Heart right ventricle (tissue), 16 donors: Measurements from ENCODE around the gene LRP6. TPM values are rescaled to one million over a fixed set of nuclear protein-coding genes. Genes with fewer than 3 reads are reported as not detected.
A peak's percentile ranks its signal among the peaks of the same experiment; 100 is the strongest.

Experiments
- ATAC-seq, 8 donors: fragments of 200-7000 bp; cut with Tn5 transposase; one replicate each; pipeline ENCODE4 v1.9.1; 2020; ENCODE audit warnings: mild to moderate bottlenecking in 8 of 8, moderate library complexity in 8 of 8, moderate number of reproducible peaks in 1 of 8
- DNase-seq, 2 donors: peaks; one replicate each; pipeline ENCODE4 v3.0.0-alpha.2; 2020
- H3K27ac ChIP-seq, 10 donors: fragments of 200-600 bp; sonication (generic) in 2 of 10; one replicate each; pipeline versions ENCODE4 v1.5.0 to v1.8.0; 2020 to 2022; ENCODE audit warnings: mild to moderate bottlenecking in 3 of 10
- H3K27me3 ChIP-seq, 7 donors: fragments of 200-600 bp; one replicate each; pipeline ENCODE4 v1.8.0; 2021 to 2022; ENCODE audit warnings: mild to moderate bottlenecking in 2 of 7
- H3K36me3 ChIP-seq, 9 donors: fragments of 200-600 bp; sonication (generic) in 1 of 9; one replicate each; pipeline versions ENCODE4 v1.5.0 to v1.8.0; 2020 to 2022; ENCODE audit warnings: mild to moderate bottlenecking in 2 of 9
- H3K4me1 ChIP-seq, 9 donors: fragments of 200-600 bp; sonication (generic) in 1 of 9; one replicate each; pipeline versions ENCODE4 v1.5.0 to v1.8.0; 2020 to 2022; ENCODE audit warnings: mild to moderate bottlenecking in 4 of 9
- H3K4me3 ChIP-seq, 10 donors: fragments of 200-600 bp; sonication (generic) in 2 of 10; one replicate each; pipeline versions ENCODE4 v1.5.0 to v1.8.0; 2020 to 2022; ENCODE audit warnings: mild to moderate bottlenecking in 7 of 10, moderate library complexity in 2 of 10
- H3K9me3 ChIP-seq, 11 donors: fragments of 200-600 bp in 10 of 11; sonication (generic) in 2 of 11; one replicate each; pipeline versions ENCODE4 v1.5.0 to v1.8.0; 2013 to 2022; ENCODE audit warnings: mild to moderate bottlenecking in 2 of 11, control low read depth in 1 of 11, moderate library complexity in 1 of 11
- WGBS, 2 donors: extraction: QIAGEN DNeasy Blood & Tissue Kit; methylation state at CpG; one replicate each; pipeline ENCODE4 v1.1.7; 2013; ENCODE audit warnings: inconsistent platforms in 1 of 2; 5-methylcytosine and 5-hydroxymethylcytosine counted together
- intact Hi-C, 10 donors: fragments of 100-400 bp; cut with DNase I; formaldehyde crosslinking; loops; one replicate each; pipeline versions ENCODE4 v1.11.1 to v1.14.2; 2022
- polyA plus RNA-seq, 2 donors: library from polyadenylated mRNA; stranded (reverse); fragments of 200-250 nt; gene quantifications; one replicate each; pipeline ENCODE4 v1.2.3, GENCODE V29; 2013
- total RNA-seq, 10 donors: library from RNA; stranded (reverse); fragmentation: NEBNext Ultra II Directional in 3 of 10; extraction: Animal tissue kit (Norgen Biotek cat#: 25700) in 3 of 10; gene quantifications; one replicate each; pipeline versions ENCODE4 v1.2.1 to v1.2.4, GENCODE V29; 2021 to 2023
- TF ChIP-seq, protein P1 (sequence below), 9 donors: fragments of 200-600 bp; sonication (generic) in 2 of 9; IDR thresholded peaks; one replicate each; pipeline versions ENCODE4 v1.5.0 to v1.8.0; 2021 to 2022; ENCODE audit warnings: antibody characterized with exemption in 9 of 9, mild to moderate bottlenecking in 5 of 9, moderate library complexity in 1 of 9
- donor health status: Arrhythmogenic right ventricular cardiomyopathy.
- donor health status: ischemic (EF 13 %, LVEDD 7.1; RV severe dilation, severe dysfunction).
- donor health status: healthy with polysubstance abuse.
- donor health status: DM: no; HTN: yes; CAD: no.
- donor health status: DM: no; HTN: no; CAD: no.
- donor health status: ischemic (EF 25% LVEDD 6.9; RV normal size, moderate dysfunction).
- donor health status: ischemic (EF 25% LVEDD 5.7; RV mildly dilated, moderate dysfunction).
- donor health status: healthy.
- donor health status: DM: yes; HTN: yes; CAD: no.
- donor health status: Ischemic cardiomyopathy.
- donor health status: ischemic (EF 35%, LVEDD 5.7; RV mildly dilated, moderate dysfunction).
- donor health status: nonischemic (EF 11% LVEDD 7.7; RV severe dilation, severe dysfunction).
- donor health status: DM: yes; HTN: yes; CAD: no.
- donor health status: PGD.
- donor health status: ischemic (EF 29% LVEDD 5.4; RV normal size, mild dysfunction).
- donor health status: nonischemic (EF 23%, LVEDD 6.1; RV moderate dilation, normal function).

The LRP6 gene
- total and polyA plus RNA-seq, 12 donors: 3.1 to 31.1 (median 24.8) TPM

DNA sequence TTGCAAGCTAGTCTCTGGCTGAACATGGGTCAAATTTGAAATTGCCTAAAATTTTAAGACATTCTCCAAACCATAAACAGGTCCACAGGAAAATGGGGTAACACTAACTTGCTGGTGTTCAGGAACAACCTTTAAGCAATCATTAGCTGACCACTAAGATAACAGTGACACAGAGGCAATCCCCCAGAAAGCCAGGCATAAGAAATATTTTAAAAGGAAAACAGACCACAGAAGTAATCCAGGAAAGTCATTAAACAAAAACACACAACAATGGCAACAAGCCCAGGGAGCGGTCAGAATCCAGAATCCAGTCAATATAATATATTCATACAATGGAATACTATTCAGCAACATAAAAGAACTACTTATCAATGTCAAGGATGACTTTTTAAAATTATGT lies 59.1 kb downstream of the LRP6 start:
- WGBS, 2 donors: 97 to 98% methylated on average over 1 of the region's 1 CpG
- Histone ChIP-seq H3K27me3 (no peaks in the 10 kb centered on the region), H3K4me3 (no peak overlapping the region), H3K27ac (no peak overlapping the region), H3K9me3 (no peaks in the 10 kb centered on the region), H3K4me1 (peaks cover 0 to 9% (median 0%) of the 10 kb centered on the region in 9 donors), H3K36me3 (peaks cover 0 to 2% (median 0%) of the 10 kb centered on the region in 9 donors)
- intact Hi-C loops: no loop called here
- TF ChIP-seq, protein P1, sequence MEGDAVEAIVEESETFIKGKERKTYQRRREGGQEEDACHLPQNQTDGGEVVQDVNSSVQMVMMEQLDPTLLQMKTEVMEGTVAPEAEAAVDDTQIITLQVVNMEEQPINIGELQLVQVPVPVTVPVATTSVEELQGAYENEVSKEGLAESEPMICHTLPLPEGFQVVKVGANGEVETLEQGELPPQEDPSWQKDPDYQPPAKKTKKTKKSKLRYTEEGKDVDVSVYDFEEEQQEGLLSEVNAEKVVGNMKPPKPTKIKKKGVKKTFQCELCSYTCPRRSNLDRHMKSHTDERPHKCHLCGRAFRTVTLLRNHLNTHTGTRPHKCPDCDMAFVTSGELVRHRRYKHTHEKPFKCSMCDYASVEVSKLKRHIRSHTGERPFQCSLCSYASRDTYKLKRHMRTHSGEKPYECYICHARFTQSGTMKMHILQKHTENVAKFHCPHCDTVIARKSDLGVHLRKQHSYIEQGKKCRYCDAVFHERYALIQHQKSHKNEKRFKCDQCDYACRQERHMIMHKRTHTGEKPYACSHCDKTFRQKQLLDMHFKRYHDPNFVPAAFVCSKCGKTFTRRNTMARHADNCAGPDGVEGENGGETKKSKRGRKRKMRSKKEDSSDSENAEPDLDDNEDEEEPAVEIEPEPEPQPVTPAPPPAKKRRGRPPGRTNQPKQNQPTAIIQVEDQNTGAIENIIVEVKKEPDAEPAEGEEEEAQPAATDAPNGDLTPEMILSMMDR (IDR thresholded peaks at IDR 0.05): no peak
- ATAC-seq (no peak), DNase-seq (no peak)

DNA sequence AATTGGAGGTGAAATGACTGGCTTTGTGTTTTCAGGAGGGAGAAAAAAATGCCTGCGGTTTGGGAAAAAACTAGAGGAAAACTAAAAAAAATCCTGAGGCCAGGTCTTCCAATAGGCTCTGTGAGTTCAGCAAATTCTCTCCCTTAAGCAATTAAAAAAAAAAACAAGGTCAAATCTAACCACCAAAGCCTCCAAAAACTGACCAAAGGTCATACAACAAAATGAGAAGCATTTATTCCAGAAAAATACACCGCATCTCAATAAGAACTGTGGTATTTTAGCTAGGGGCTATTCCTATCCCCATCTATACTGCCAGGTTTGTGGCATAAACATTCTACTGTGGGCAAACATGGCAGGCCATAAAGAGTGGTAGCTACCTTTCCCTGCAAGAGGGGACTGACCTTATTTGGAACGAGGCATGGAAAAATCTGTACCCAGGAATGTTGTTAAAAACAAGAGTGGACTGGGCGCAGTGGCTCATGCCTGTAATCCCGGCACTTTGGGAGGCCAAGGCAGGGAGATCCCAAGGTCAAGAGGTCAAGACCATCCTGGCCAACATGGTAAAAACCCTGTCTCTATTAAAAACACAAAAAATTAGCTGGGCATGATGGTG lies 60.0 kb downstream of the LRP6 start:
- WGBS, 2 donors: 90 to 92% methylated on average over 5 of the region's 5 CpGs
- Histone ChIP-seq H3K36me3 (peaks cover 0 to 11% (median 0%) of the 10 kb centered on the region in 9 donors), H3K4me1 (peaks cover 0 to 10% (median 0%) of the 10 kb centered on the region in 9 donors), H3K9me3 (no peaks in the 10 kb centered on the region), H3K27ac (no peak overlapping the region), H3K4me3 (no peak overlapping the region), H3K27me3 (no peaks in the 10 kb centered on the region)
- TF ChIP-seq, protein P1 (IDR thresholded peaks at IDR 0.05): no peak
- ATAC-seq (no peak), DNase-seq (no peak)
- intact Hi-C loops: no loop called here

DNA sequence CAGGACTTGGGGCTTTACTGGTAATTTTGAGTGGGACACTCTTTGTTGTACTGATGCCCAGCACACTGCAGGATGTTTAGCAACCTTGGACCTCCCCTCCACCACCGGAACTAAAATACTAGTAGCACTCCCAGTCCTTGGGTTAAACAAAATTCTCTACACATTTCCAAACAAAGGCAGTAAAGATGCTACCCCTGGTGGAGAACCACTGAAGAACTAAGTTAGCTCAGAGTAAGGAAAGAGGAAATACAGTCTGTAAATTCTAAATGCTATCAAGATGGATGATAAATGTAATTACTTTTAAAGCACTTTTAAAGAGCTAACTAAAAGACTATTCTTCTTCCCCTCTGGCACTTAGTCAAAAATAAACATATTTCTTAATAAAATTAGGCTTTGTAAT lies 64.1 kb downstream of the LRP6 start:
- intact Hi-C loops: no loop called here
- H3K4me1 ChIP-seq: peaks cover 0 to 18% (median 0%) of the 10 kb centered on the region in 9 donors
- no peak for ATAC-seq
- peaks cover 0 to 10% (median 0%) of the 10 kb centered on the region in 11 donors for H3K9me3 ChIP-seq
- H3K36me3 ChIP-seq: peaks cover 0 to 36% (median 0%) of the 10 kb centered on the region in 9 donors
- H3K27me3 ChIP-seq: no peaks in the 10 kb centered on the region
- peak overlapping the region in 1 of 10 donors; percentile 18 for H3K27ac ChIP-seq
- 67 to 79% methylated on average over 1 of the region's 1 CpG for WGBS, 2 donors
- TF ChIP-seq, protein P1 (IDR thresholded peaks at IDR 0.05): no peak
- H3K4me3 ChIP-seq: no peak overlapping the region
- no peak for DNase-seq

DNA sequence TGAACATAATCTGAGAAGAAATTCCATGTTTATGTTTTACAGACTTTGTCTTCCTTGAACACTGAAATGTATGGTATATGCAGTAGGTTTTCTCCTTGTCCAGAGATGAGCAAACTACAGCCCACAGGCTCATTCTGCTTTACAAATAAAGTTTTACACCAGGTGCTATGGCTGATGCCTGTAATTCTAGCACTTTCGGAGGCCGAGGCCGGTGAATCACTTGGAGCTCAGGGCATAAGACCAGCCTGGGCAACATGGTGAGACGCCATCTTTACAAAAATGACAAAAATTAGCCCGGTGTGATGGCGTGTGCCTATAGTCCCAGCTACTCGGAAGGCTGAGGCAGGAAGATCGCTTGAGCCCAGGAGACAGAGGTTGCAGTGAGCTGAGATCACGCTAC lies 64.7 kb downstream of the LRP6 start:
- intact Hi-C loops: no loop called here
- WGBS, 2 donors: 89 to 95% methylated on average over 9 of the region's 9 CpGs
- TF ChIP-seq, protein P1 (IDR thresholded peaks at IDR 0.05): no peak
- no peak for DNase-seq
- H3K36me3 ChIP-seq: peaks cover 0 to 41% (median 0%) of the 10 kb centered on the region in 9 donors
- peaks cover 0 to 12% (median 0%) of the 10 kb centered on the region in 11 donors for H3K9me3 ChIP-seq
- H3K4me1 ChIP-seq: peaks cover 0 to 18% (median 0%) of the 10 kb centered on the region in 9 donors
- peak in 3 of 8 donors; percentile 14 to 46 (median 41) for ATAC-seq
- no peaks in the 10 kb centered on the region for H3K27me3 ChIP-seq
- H3K4me3 ChIP-seq: no peak overlapping the region
- peak overlapping the region in 1 of 10 donors; percentile 18 for H3K27ac ChIP-seq
